ENCODE measurements around the gene ARHGEF19.

DNA sequence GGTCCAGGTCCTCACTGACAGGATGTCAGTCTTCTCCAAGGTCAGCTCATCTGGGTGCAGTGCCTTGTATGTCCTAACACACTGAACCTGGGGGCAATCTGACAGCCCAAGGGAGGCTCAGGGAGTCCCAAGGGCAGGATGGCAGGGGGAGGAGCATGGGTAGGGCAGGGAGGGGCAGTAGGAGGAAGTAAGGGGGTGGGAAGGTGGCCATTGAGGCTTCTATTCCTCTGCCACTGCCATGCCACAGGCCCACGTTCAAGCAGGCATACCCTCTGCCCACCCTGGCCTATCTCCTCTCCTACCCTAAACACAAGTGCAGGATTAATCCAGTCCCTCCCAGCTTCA is 13.3 kb downstream of the ARHGEF19 start:
- TF ChIP-seq POLR2AphosphoS5 (IDR thresholded peaks at IDR 0.05; ENCODE audit: borderline replicate concordance, low read depth, low read length) (no peak), EZH2 (IDR thresholded peaks at IDR 0.05) (no peak)

Data from SK-N-MC (cell line).